Subcutaneous adipose tissue (tissue), 4 donors: ENCODE data around the gene IFNAR2. TPM values are rescaled to one million over a fixed set of nuclear protein-coding genes. Genes with fewer than 3 reads are reported as not detected.

Source experiments
- total RNA-seq, 4 donors: library from RNA; depleted of rRNA; stranded (reverse); fragments of >200 nt; gene quantifications; one replicate each; pipeline ENCODE4 v1.1.0, GENCODE V29; 2016
- TF ChIP-seq, protein P1 (sequence below): fragments of 450-650 bp; IDR thresholded peaks from one replicate; pipeline ENCODE4 v1.5.1; 2016; ENCODE audit warnings: low read depth, mild to moderate bottlenecking, control low read depth, antibody characterized with exemption, moderate library complexity

IFNAR2 gene
- 10 to 100 TPM; 12.6 to 41.5 (median 13.8) TPM for total RNA-seq

DNA sequence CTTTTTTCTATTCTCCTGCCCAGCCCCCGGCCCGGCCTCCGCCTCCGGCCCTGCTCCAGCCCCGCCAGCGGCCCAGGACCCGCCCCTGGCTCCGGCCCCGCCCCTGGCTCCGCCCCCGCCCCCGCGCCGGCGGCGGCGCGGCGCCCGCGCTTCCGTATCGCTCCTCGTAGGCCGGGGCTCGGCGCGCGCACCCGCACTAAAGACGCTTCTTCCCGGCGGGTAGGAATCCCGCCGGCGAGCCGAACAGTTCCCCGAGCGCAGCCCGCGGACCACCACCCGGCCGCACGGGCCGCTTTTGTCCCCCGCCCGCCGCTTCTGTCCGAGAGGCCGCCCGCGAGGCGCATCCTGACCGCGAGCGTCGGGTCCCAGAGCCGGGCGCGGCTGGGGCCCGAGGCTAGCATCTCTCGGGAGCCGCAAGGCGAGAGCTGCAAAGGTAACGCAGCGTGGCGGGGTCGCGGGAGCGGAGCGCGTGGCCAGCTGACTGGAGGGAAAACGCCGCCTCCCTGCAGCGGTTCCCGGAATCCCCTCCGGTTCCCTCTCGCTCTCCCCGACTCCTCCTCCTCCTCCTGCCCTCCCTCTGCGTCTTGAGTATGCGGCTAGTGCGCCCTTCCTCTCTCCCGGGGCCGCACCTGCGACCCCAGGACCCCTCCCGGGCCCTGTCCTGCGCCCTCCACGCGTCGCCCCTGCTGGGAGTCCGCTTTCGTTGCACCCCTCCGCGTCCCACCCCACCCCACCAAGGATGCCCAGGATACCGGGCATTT lies at the start of gene IFNAR2:
Gene IFNAR2 (plus strand): TSS at position 155 of the 761 bp plus-strand sequence. CDS start 11,985 bp downstream, outside the sequence.
- TF ChIP-seq, protein P1, sequence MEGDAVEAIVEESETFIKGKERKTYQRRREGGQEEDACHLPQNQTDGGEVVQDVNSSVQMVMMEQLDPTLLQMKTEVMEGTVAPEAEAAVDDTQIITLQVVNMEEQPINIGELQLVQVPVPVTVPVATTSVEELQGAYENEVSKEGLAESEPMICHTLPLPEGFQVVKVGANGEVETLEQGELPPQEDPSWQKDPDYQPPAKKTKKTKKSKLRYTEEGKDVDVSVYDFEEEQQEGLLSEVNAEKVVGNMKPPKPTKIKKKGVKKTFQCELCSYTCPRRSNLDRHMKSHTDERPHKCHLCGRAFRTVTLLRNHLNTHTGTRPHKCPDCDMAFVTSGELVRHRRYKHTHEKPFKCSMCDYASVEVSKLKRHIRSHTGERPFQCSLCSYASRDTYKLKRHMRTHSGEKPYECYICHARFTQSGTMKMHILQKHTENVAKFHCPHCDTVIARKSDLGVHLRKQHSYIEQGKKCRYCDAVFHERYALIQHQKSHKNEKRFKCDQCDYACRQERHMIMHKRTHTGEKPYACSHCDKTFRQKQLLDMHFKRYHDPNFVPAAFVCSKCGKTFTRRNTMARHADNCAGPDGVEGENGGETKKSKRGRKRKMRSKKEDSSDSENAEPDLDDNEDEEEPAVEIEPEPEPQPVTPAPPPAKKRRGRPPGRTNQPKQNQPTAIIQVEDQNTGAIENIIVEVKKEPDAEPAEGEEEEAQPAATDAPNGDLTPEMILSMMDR, result no peak

DNA sequence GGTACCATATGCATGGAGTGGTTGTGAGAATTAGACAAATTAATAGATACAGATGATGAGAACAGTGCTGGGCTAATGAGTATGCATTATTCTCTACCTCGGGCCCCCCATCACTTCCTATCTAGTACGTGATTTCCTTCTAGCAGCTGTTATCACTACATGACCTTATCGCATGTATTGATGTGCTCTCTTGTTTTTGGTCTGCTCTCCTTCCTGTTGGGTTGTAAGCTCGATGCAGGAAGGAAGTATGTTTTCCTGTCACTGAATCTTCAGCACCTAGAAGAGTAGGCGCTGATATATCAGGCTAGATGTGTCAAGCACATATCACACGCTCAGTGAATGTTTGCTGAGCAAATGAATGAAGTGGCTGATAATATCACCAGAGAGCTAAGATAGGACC lies 43.9 kb upstream of the IFNAR2 start:
- TF ChIP-seq, protein P1, result no peak

DNA sequence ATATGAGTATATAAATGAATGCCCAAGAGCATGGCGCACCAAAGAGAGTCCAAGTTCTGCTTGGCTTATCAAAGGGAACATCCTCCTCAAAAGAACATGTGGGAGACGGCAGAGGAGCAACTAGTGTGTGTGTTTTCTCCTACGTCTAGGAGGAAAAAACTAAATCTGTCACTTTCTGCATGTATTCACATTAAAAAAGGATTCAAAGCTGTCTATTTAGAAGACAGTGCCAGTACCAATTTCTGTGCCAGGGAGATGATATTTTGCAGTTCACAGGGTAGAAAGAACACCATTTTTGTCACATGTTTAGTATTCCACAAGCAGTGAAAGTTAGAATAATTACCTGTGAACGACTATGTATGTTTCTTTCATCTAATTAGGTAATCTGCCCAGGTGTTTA lies 42.5 kb upstream of the IFNAR2 start:
- TF ChIP-seq, protein P1, result no peak

DNA sequence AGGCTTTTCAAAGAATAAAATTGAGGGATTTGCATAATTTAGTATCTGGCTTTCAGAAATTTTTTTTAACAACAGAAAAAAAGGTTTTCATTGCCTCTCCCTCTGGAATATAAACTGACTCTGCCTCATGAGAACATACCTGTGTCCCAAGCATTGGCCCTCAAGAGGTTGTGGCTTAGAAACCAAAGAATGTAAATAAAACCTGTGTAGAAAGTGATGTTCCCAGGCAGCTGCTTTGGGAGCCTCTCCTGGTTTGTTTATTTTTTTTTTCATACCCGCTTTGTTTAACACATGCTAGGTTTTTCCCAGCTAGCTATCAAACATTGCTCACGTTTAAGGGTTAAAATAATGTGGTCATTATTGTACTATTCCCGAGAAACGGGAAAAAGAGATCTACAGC lies 40.5 kb upstream of the IFNAR2 start:
- TF ChIP-seq, protein P1, result no peak

DNA sequence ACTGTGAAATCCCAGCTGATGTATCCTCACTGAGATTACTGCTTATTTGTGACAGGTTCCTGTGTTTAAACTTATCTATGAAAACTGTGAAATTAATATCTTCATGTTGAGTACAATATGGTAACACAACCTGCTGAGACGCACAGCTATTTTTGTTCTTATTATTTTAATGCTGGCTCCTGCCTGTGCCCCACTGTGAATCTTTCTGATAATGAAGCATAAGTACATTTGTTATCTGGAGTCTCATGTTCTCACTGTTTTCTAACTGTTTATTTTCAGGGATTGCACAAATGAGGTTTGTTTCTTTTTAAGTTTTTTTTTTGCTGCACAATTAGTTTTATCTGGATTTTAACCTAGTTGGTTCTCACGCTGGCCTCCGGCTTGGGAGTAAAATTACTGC lies 39.9 kb upstream of the IFNAR2 start:
- TF ChIP-seq, protein P1, result no peak

DNA sequence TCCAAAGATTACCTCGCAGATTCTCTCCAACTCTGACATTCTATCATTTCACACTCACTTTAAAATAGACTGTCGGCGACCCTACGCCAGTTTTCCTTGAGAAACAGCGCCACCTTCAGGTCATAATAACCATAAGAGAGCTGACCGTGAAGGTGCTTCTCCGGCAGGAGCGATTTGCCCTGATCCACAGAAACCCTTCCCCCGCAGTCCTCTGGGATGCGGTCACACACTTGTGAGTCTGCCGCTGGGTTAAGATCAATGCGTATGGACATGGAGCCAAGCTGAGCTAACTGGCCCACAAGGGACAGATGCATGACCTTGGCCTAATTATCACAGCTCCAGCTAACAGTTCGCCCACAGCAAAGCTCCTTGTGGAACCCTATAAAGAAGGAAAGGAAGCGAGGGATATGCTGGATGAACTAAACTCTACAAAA lies 32.8 kb upstream of the IFNAR2 start:
- TF ChIP-seq, protein P1, result no peak

DNA sequence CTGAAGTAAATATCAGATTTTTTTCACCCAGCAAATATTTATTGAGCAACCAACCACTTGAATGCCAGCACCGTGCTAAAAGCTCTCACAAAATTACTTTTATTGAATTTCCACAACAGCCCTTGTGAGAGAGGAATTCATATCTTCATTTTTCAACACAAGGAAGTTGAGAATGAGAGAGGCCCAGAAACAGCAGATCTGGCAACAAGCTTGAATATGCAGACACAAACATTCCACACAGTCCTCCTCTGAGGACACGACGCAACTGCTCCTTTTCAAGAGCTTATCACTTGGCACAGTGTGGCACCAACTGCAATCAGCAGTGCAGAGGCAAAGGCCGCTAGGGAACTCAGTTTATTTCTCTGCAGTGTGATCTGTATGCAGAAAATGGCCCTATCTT lies 32.2 kb upstream of the IFNAR2 start:
- TF ChIP-seq, protein P1, result no peak
